SH-SY5Y (cell line): Measurements from ENCODE around the gene NAA38.

Experiments
- GATA2 ChIP-seq: IDR thresholded peaks from 2 replicates; pipeline ENCODE4 v1.6.1; 2011; ENCODE audit warnings: mild to moderate bottlenecking, low read depth, low read length
- GATA3 ChIP-seq: IDR thresholded peaks from 2 replicates; pipeline ENCODE4 v1.6.1; 2011; ENCODE audit warnings: low read depth, mild to moderate bottlenecking, low read length, moderate library complexity

- no peak for TF ChIP-seq GATA2
- no peak for TF ChIP-seq GATA3
These were observed 4.3 kb downstream of the NAA38 start for GRCh38 chr17:7852919-7853690.
